Naive B cell (primary cell): ENCODE measurements around the gene PHLDB3. TPM values are rescaled to one million over a fixed set of nuclear protein-coding genes. Genes with fewer than 3 reads are reported as not detected.

Source experiments
- ATAC-seq, 2 donors: fragments of 150-1000 bp; cut with Tn5 transposase; 2 replicates each; pipeline ENCODE4 v1.10.0; 2021; ENCODE audit warnings: low read depth in 2 of 2, mild to moderate bottlenecking in 2 of 2, moderate library complexity in 2 of 2
- DNase-seq: peaks from one replicate; pipeline ENCODE4 v3.0.0; 2022
- H3K27ac Mint-ChIP-seq, 6 donors: one replicate each; pipeline ENCODE4 v1.8.0; 2020 to 2022; ENCODE audit warnings: mild to moderate bottlenecking in 6 of 6, mixed read lengths in 6 of 6, moderate library complexity in 5 of 6, inconsistent platforms in 2 of 6
- H3K27me3 Mint-ChIP-seq, 3 donors: one replicate each; pipeline ENCODE4 v1.8.0; 2021 to 2022; ENCODE audit warnings: mixed read lengths in 3 of 3, mild to moderate bottlenecking in 1 of 3
- H3K36me3 Mint-ChIP-seq, 2 donors: one replicate each; pipeline ENCODE4 v1.8.0; 2020 to 2022; ENCODE audit warnings: mixed read lengths in 2 of 2, inconsistent platforms in 1 of 2, mild to moderate bottlenecking in 1 of 2
- H3K4me1 Mint-ChIP-seq, 3 donors: one replicate each; pipeline ENCODE4 v1.8.0; 2020 to 2022; ENCODE audit warnings: mixed read lengths in 3 of 3, inconsistent platforms in 1 of 3, mild to moderate bottlenecking in 1 of 3, moderate library complexity in 1 of 3
- H3K4me3 Mint-ChIP-seq, 8 donors: one replicate each; pipeline ENCODE4 v1.8.0; 2020 to 2022; ENCODE audit warnings: mild to moderate bottlenecking in 8 of 8, mixed read lengths in 8 of 8, moderate library complexity in 8 of 8, inconsistent platforms in 2 of 8
- H3K9me3 Mint-ChIP-seq, 7 donors: one replicate each; pipeline ENCODE4 v1.8.0; 2020 to 2022; ENCODE audit warnings: mixed read lengths in 7 of 7, mild to moderate bottlenecking in 5 of 7, inconsistent platforms in 2 of 7, moderate library complexity in 1 of 7
- polyA plus RNA-seq, 6 donors: library from polyadenylated mRNA; unstranded; fragments of 300-500 nt; fragmentation: Illumina TruSeq; gene quantifications; one replicate each; pipeline ENCODE4 v1.2.3, GENCODE V29; 2021; ENCODE audit warnings: low read depth in 6 of 6

The PHLDB3 gene
- polyA plus RNA-seq, 6 donors from 2014 or later: 0.26 to 4.2 (median 2.5) TPM

- H3K27ac Mint-ChIP-seq: no peak overlapping the region
- no peak overlapping the region for H3K4me3 Mint-ChIP-seq
- H3K4me1 Mint-ChIP-seq: peaks cover 4 to 11% (median 4%) of the 10 kb centered on the region in 3 donors
- DNase-seq: no peak
- peaks cover 26% of the 10 kb centered on the region in 2 donors for H3K36me3 Mint-ChIP-seq
- H3K27me3 Mint-ChIP-seq: no peaks in the 10 kb centered on the region
- ATAC-seq: no peak
- peaks cover 0 to 10% (median 5%) of the 10 kb centered on the region in 7 donors for H3K9me3 Mint-ChIP-seq
Measured at GRCh38 chr19:43538922-43539321, 34.4 kb upstream of the PHLDB3 start.

GRCh38 chr19:43534816-43535761 is 30.5 kb upstream of the PHLDB3 start:
- peaks cover 15 to 18% of the 10 kb centered on the region in 2 donors for H3K36me3 Mint-ChIP-seq
- H3K4me3 Mint-ChIP-seq: peak overlapping the region in 5 of 8 donors; percentile 41 to 91 (median 60)
- peaks cover 0 to 10% (median 5%) of the 10 kb centered on the region in 7 donors for H3K9me3 Mint-ChIP-seq
- no peaks in the 10 kb centered on the region for H3K27me3 Mint-ChIP-seq
- peak overlapping the region; percentile 33 to 98 (median 86) for H3K27ac Mint-ChIP-seq
- peak; percentile 25 for DNase-seq
- H3K4me1 Mint-ChIP-seq: peaks cover 17 to 23% (median 21%) of the 10 kb centered on the region in 3 donors
- ATAC-seq: no peak

GRCh38 chr19:43534305-43534815 is 29.8 kb upstream of the PHLDB3 start:
- Mint-ChIP-seq H3K4me3 (peak overlapping the region; percentile 90 to 99 (median 96)), H3K27ac (peak overlapping the region in 4 of 6 donors; percentile 89 to 99 (median 98)), H3K36me3 (peaks cover 12% of the 10 kb centered on the region in 2 donors), H3K9me3 (peaks cover 0 to 10% (median 5%) of the 10 kb centered on the region in 7 donors), H3K27me3 (no peaks in the 10 kb centered on the region), H3K4me1 (peaks cover 17 to 23% (median 19%) of the 10 kb centered on the region in 3 donors)
- DNase-seq: no peak
- no peak for ATAC-seq

- DNase-seq (peak; percentile 94), ATAC-seq (peak; percentile 74 to 80)
- Mint-ChIP-seq H3K36me3 (peaks cover 6% of the 10 kb centered on the region in 2 donors), H3K27ac (peak overlapping the region; percentile 89 to 99 (median 98)), H3K4me3 (peak overlapping the region; percentile 90 to 99 (median 96)), H3K27me3 (no peaks in the 10 kb centered on the region), H3K9me3 (peaks cover 0 to 5% (median 2%) of the 10 kb centered on the region in 7 donors), H3K4me1 (peaks cover 17 to 23% (median 19%) of the 10 kb centered on the region in 3 donors)
Measured at GRCh38 chr19:43533546-43534304, 29.2 kb upstream of the PHLDB3 start.

- H3K36me3 Mint-ChIP-seq: no peaks in the 10 kb centered on the region
- H3K4me1 Mint-ChIP-seq: peaks cover 17 to 23% (median 19%) of the 10 kb centered on the region in 3 donors
- H3K9me3 Mint-ChIP-seq: peaks cover 0 to 2% (median 0%) of the 10 kb centered on the region in 7 donors
- DNase-seq (peak; percentile 83), ATAC-seq (peak; percentile 56 to 65)
- peak within 1 kb of the TSS; percentile 90 to 99 (median 96) for H3K4me3 Mint-ChIP-seq
- H3K27me3 Mint-ChIP-seq: no peaks in the 10 kb centered on the region
- peak within 1 kb of the TSS; percentile 89 to 99 (median 98) for H3K27ac Mint-ChIP-seq
Measured at GRCh38 chr19:43532962-43533545, 28.5 kb upstream of the PHLDB3 start, which contains the start of gene ZNF575. Gene ZNF575 (plus strand): TSS chr19:43533188. CDS start chr19:43534423, 1,235 bp downstream.

- Mint-ChIP-seq H3K4me3 (peak overlapping the region; percentile 90 to 99 (median 94)), H3K4me1 (peaks cover 17 to 25% (median 19%) of the 10 kb centered on the region in 3 donors), H3K27me3 (no peaks in the 10 kb centered on the region), H3K36me3 (no peaks in the 10 kb centered on the region), H3K9me3 (peaks cover 0 to 2% (median 0%) of the 10 kb centered on the region in 7 donors), H3K27ac (peak overlapping the region; percentile 44 to 98 (median 82))
- DNase-seq (no peak), ATAC-seq (no peak)
Measured at GRCh38 chr19:43532571-43532961, 28.0 kb upstream of the PHLDB3 start.

DNA sequence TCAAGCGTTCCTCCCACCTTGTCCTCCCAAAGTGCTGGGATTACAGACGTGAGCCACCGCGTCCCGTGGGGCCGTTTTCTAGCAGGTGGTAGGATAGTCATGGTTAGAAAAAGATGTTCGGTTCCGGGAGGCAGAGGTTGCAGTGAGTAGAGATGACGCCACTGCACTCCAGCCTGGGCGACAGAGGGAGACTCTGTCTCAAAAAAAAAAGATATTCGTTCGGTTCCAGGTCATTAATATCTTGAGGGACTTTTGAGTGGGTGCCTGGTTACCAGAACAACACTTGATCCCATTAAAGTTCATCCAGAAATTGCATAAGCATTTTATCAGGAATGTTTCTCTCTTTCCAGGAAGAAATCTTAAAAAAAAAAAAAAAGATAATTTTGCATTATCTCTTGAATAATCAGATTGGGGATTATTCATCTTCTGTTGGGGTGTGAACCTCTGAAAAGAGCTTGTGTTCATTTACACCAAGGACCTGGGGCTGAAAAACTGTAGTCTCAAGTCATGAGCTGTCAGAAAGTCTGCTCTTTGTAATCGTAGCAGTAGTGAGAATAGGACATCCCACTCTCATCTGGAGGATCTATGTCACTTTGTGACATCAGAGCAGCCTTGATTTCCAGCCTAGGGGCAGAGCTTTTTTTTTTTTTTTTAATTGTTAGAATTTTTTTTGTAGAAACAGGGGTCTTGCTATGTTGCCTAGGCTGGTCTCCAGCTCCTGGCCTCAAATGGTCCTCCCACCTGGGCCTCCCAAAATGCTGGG is 23.5 kb upstream of the PHLDB3 start:
- no peaks in the 10 kb centered on the region for H3K27me3 Mint-ChIP-seq
- H3K4me3 Mint-ChIP-seq: peak overlapping the region in 7 of 8 donors; percentile 20 to 86 (median 39)
- no peak for ATAC-seq
- H3K4me1 Mint-ChIP-seq: peaks cover 30 to 39% (median 37%) of the 10 kb centered on the region in 3 donors
- H3K9me3 Mint-ChIP-seq: no peaks in the 10 kb centered on the region
- H3K36me3 Mint-ChIP-seq: no peaks in the 10 kb centered on the region
- H3K27ac Mint-ChIP-seq: no peak overlapping the region
- no peak for DNase-seq

DNA sequence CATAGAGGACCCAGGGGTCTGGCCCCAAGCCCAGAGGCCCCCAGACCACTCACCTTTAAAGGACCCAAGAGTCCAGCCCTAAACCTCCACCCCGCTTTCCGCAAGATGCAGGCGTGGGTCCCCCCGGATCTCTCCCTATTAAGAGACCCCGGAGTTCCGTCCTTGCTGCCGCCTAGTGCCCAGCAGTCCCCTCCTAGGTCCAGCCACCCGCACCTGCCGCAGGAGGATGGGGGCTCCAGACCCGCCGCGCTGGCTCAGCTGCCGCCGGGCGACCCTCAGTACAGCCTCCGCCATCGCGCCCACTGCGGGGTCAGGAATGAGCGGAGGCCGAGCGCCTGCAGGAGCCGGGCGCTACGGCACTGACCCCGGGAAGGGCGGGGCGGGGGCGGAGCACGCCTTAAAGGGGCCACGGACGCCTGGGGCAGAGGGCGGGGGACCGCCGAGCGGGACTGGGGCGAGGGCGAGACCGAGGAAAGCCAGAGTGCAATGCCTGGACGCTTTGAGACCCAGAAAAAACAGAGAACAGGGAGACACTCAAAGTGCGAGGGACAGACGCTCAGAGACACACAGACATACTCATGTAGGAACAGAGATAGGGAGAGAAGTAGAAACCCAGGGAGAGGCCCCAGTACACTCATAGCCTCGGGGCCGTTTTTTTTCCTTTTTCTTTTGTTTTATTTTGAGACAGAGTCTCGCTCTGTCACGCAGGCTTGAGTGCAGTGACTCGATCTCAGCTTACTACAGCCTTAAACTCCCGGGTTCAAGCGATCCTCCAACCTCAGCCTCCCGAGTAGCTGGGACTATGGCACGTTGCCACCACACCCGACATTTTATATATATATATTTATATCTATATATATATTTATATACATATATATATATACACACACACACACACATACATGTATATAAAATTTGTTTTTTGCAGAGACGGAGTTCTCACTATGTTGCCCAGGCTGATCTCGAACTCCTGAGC is 22.6 kb upstream of the PHLDB3 start, which contains the start of gene ETHE1:
ETHE1 (minus strand) TSS at position 318 of the 976 bp plus-strand sequence; CDS start at position 294, 24 bp downstream.
- Mint-ChIP-seq H3K36me3 (no peaks in the 10 kb centered on the region), H3K27me3 (no peaks in the 10 kb centered on the region), H3K27ac (peak within 1 kb of the TSS in 5 of 6 donors; percentile 69 to 87 (median 82)), H3K4me1 (peaks cover 24 to 34% (median 29%) of the 10 kb centered on the region in 3 donors), H3K9me3 (no peaks in the 10 kb centered on the region), H3K4me3 (peak within 1 kb of the TSS; percentile 67 to 94 (median 91))
- peak; percentile 51 for DNase-seq
- peak; percentile 78 to 84 for ATAC-seq

- peak overlapping the region; percentile 67 to 94 (median 91) for H3K4me3 Mint-ChIP-seq
- H3K27me3 Mint-ChIP-seq: no peaks in the 10 kb centered on the region
- H3K4me1 Mint-ChIP-seq: peaks cover 24 to 34% (median 26%) of the 10 kb centered on the region in 3 donors
- peak overlapping the region in 4 of 6 donors; percentile 27 to 82 (median 58) for H3K27ac Mint-ChIP-seq
- H3K9me3 Mint-ChIP-seq: no peaks in the 10 kb centered on the region
- H3K36me3 Mint-ChIP-seq: no peaks in the 10 kb centered on the region
- DNase-seq (no peak), ATAC-seq (no peak)
Measured at GRCh38 chr19:43525836-43526771, 21.6 kb upstream of the PHLDB3 start.
